Suprapubic skin (tissue), 4 donors: ENCODE data around the gene C6orf58.

Source experiments
- EP300 ChIP-seq: sonication (generic); formaldehyde crosslinking; IDR thresholded peaks from one replicate; pipeline ENCODE4 v1.6.1; 2017; ENCODE audit warnings: antibody characterized with exemption
- POLR2A ChIP-seq, 2 donors: fragments of 450-650 bp; IDR thresholded peaks; one replicate each; pipeline ENCODE4 v1.6.1; 2017; ENCODE audit warnings: antibody characterized with exemption in 2 of 2, mild to moderate bottlenecking in 2 of 2, moderate library complexity in 2 of 2
- POLR2AphosphoS5 ChIP-seq, 3 donors: sonication (generic); formaldehyde crosslinking; IDR thresholded peaks; one replicate each; pipeline ENCODE4 v1.6.1; 2017; ENCODE audit warnings: antibody characterized with exemption in 3 of 3
- TF ChIP-seq, protein P1 (sequence below), 2 donors: fragments of 200-600 bp in 1 of 2; fragments of 450-650 bp in 1 of 2; sonication (generic) in 1 of 2; IDR thresholded peaks; one replicate each; pipeline ENCODE4 v1.5.1; 2016 to 2019; ENCODE audit warnings: antibody characterized with exemption in 2 of 2, mild to moderate bottlenecking in 1 of 2, moderate library complexity in 1 of 2

DNA sequence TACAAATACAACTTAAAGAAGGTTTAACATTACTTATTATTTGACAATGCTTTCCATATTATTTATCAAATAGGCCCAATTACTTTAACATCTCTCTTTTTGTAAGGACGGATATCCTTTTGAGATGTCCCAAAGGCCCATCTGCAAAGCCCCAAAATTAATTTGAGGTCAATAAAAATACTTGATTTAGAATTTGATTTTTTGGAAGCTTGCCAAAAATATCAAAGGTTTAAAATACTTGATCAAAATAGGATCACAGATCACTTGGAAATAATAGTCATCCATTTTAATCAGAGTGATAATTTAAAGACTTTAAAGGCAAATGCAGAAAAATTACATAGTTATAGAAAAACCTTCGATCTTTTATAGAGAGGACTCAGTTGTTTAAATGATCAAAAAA is 8.1 kb downstream of the C6orf58 start:
- TF ChIP-seq, protein P1, sequence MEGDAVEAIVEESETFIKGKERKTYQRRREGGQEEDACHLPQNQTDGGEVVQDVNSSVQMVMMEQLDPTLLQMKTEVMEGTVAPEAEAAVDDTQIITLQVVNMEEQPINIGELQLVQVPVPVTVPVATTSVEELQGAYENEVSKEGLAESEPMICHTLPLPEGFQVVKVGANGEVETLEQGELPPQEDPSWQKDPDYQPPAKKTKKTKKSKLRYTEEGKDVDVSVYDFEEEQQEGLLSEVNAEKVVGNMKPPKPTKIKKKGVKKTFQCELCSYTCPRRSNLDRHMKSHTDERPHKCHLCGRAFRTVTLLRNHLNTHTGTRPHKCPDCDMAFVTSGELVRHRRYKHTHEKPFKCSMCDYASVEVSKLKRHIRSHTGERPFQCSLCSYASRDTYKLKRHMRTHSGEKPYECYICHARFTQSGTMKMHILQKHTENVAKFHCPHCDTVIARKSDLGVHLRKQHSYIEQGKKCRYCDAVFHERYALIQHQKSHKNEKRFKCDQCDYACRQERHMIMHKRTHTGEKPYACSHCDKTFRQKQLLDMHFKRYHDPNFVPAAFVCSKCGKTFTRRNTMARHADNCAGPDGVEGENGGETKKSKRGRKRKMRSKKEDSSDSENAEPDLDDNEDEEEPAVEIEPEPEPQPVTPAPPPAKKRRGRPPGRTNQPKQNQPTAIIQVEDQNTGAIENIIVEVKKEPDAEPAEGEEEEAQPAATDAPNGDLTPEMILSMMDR (IDR thresholded peaks at IDR 0.05): no peak
- TF ChIP-seq EP300 (no peak), POLR2AphosphoS5 (IDR thresholded peaks at IDR 0.05) (no peak), POLR2A (IDR thresholded peaks at IDR 0.05) (no peak)
